IMR-90 (cell line): Measurements from ENCODE around the gene SP140L. TPM values are rescaled to one million over a fixed set of nuclear protein-coding genes. Genes with fewer than 3 reads are reported as not detected.
"Not testable (repeated sequence)": the region's sequence is repeated elsewhere in the genome, so short reads cannot be mapped to it uniquely, and the experiment has no call there.

Experiments used
- ATAC-seq: fragments of 200-7000 bp; cut with Tn5 transposase; 2 replicates; pipeline ENCODE4 v1.9.1; 2020; ENCODE audit warnings: low read depth, mild to moderate bottlenecking, moderate library complexity
- BruUV-seq: library from RNA; stranded (reverse); fragments of 400-500 nt; replicated peaks from 2 replicates; lab custom pipeline; 2021; lab: Mats Ljungman, UMichigan
- CTCF ChIA-PET: fragments of 300-600 bp; formaldehyde crosslinking; extraction: SDS; loops from one replicate; lab custom pipeline; 2021; ENCODE audit warnings: antibody characterized with exemption; lab: Yijun Ruan, JAX
- POLR2A ChIA-PET: fragments of 300-600 bp; sonication (Branson Sonifier 250); formaldehyde crosslinking; loops from one replicate; lab custom pipeline; 2022; ENCODE audit warnings: antibody characterized with exemption; ENCODE audit not compliant: unreplicated experiment; lab: Charles Lee
- DNase-seq: peaks from one replicate; pipeline ENCODE4 v3.0.0; 2013
- H2AFZ ChIP-seq: replicated peaks from 2 replicates; pipeline ENCODE3; 2013; ENCODE audit warnings: low read length, mild to moderate bottlenecking; ENCODE audit not compliant: poor library complexity
- H2AK5ac ChIP-seq: 2 replicates; pipeline ENCODE4 v1.6.1; 2013; ENCODE audit warnings: low read depth, low read length, inconsistent platforms
- H2AK9ac ChIP-seq: replicated peaks from 2 replicates; pipeline ENCODE3; 2013; ENCODE audit warnings: mild to moderate bottlenecking, low read depth, low read length, moderate library complexity; ENCODE audit not compliant: poor library complexity
- H2BK120ac ChIP-seq: 2 replicates; pipeline ENCODE4 v1.6.1; 2013; ENCODE audit warnings: low read depth, low read length, inconsistent platforms
- H2BK15ac ChIP-seq: 3 replicates; pipeline ENCODE4 v1.6.1; 2013; ENCODE audit warnings: low read depth, low read length, inconsistent platforms
- H2BK20ac ChIP-seq: 2 replicates; pipeline ENCODE4 v1.6.1; 2013; ENCODE audit warnings: low read depth, mild to moderate bottlenecking, inconsistent platforms, low read length, moderate library complexity
- H2BK5ac ChIP-seq: 2 replicates; pipeline ENCODE4 v1.6.1; 2013; ENCODE audit warnings: mild to moderate bottlenecking, low read depth, low read length, inconsistent platforms; ENCODE audit not compliant: poor library complexity, severe bottlenecking
- H3K14ac ChIP-seq: replicated peaks from 2 replicates; pipeline ENCODE4 v1.6.1; 2013; ENCODE audit warnings: low read depth, low read length, inconsistent platforms
- H3K18ac ChIP-seq: 2 replicates; pipeline ENCODE4 v1.6.1; 2013; ENCODE audit warnings: low read depth, low read length, control low read depth
- H3K23ac ChIP-seq: 2 replicates; pipeline ENCODE4 v1.6.1; 2013; ENCODE audit warnings: low read depth, low read length, inconsistent platforms
- H3K27ac ChIP-seq: 2 replicates; pipeline ENCODE4 v1.5.1; 2013; ENCODE audit warnings: mild to moderate bottlenecking, control low read depth, low read length; ENCODE audit not compliant: insufficient read depth
- H3K27me3 ChIP-seq: 2 replicates; pipeline ENCODE4 v1.6.1; 2013; ENCODE audit warnings: low read length; ENCODE audit not compliant: control insufficient read depth, insufficient read depth
- H3K36me3 ChIP-seq: 2 replicates; pipeline ENCODE4 v1.6.1; 2013; ENCODE audit warnings: low read length, mixed read lengths; ENCODE audit not compliant: control insufficient read depth, insufficient read depth
- H3K4ac ChIP-seq: 2 replicates; pipeline ENCODE4 v1.6.1; 2013; ENCODE audit warnings: low read depth, low read length, inconsistent platforms
- H3K4me1 ChIP-seq: 2 replicates; pipeline ENCODE4 v1.6.1; 2013; ENCODE audit warnings: low read length, mixed read lengths; ENCODE audit not compliant: control insufficient read depth, insufficient read depth
- H3K4me2 ChIP-seq: 2 replicates; pipeline ENCODE4 v1.6.1; 2013; ENCODE audit warnings: low read depth, mild to moderate bottlenecking, control low read depth, low read length, moderate library complexity
- H3K4me3 ChIP-seq: 2 replicates; pipeline ENCODE4 v1.5.1; 2013; ENCODE audit warnings: low read depth, mild to moderate bottlenecking, control low read depth, low read length, moderate library complexity; ENCODE audit not compliant: insufficient read depth
- H3K56ac ChIP-seq: 2 replicates; pipeline ENCODE4 v1.6.1; 2013; ENCODE audit warnings: low read length, inconsistent platforms; ENCODE audit not compliant: insufficient read depth; ENCODE audit errors: extremely low read depth
- H3K79me1 ChIP-seq, 2 experiments: 2 replicates each; pipeline ENCODE4 v1.6.1; 2013; ENCODE audit warnings: low read length in 2 of 2, inconsistent platforms in 1 of 2, low read depth in 1 of 2
- H3K9ac ChIP-seq: 2 replicates; pipeline ENCODE4 v1.6.1; 2013; ENCODE audit warnings: low read depth, low read length, control low read depth
- H3K9me1 ChIP-seq: 2 replicates; pipeline ENCODE4 v1.6.1; 2013; ENCODE audit warnings: low read length, inconsistent platforms; ENCODE audit not compliant: insufficient read depth
- H3K9me3 ChIP-seq: 2 replicates; pipeline ENCODE4 v1.6.1; 2013; ENCODE audit warnings: low read length; ENCODE audit not compliant: control insufficient read depth, insufficient read depth
- H4K20me1 ChIP-seq: 2 replicates; pipeline ENCODE4 v1.6.1; 2013; ENCODE audit warnings: low read length, inconsistent platforms; ENCODE audit not compliant: insufficient read depth
- H4K5ac ChIP-seq: 2 replicates; pipeline ENCODE4 v1.6.1; 2013; ENCODE audit warnings: mild to moderate bottlenecking, low read depth, low read length, control low read depth
- H4K8ac ChIP-seq, 2 experiments: 2 replicates each; pipeline ENCODE4 v1.6.1; 2013; ENCODE audit warnings: low read depth in 2 of 2, low read length in 2 of 2, control low read depth in 1 of 2, inconsistent platforms in 1 of 2
- H4K91ac ChIP-seq: 2 replicates; pipeline ENCODE4 v1.6.1; 2013; ENCODE audit warnings: low read depth, low read length, inconsistent platforms; ENCODE audit not compliant: insufficient read depth
- WGBS, 2 experiments: methylation state at CpG; one replicate each; pipeline versions ENCODE4 v1.1.5 to v1.1.7; 2013; ENCODE audit warnings: missing lambda C conversion rate in 2 of 2; ENCODE audit not compliant: insufficient read length in 1 of 2; ENCODE audit errors: extremely low coverage in 2 of 2; 5-methylcytosine and 5-hydroxymethylcytosine counted together
- dilution Hi-C: fragments of 300-500 bp; cut with HindIII; formaldehyde crosslinking; loops from one replicate; pipeline ENCODE4 v1.14.3; 2018; ENCODE audit warnings: low sequenced_read_pairs; ENCODE audit not compliant: unreplicated experiment
- in situ Hi-C: fragments of 300-500 bp; cut with MboI; formaldehyde crosslinking; loops from 3 replicates; pipeline ENCODE4 v1.14.3; 2019; ENCODE audit warnings: low sequenced_read_pairs, inconsistent platforms, mixed read lengths
- intact Hi-C: fragments of 100-400 bp; cut with micrococcal nuclease; formaldehyde crosslinking; loops from 2 replicates; pipeline ENCODE4 v1.10.0; 2022
- polyA plus RNA-seq, 3 experiments: library from polyadenylated mRNA; depleted of rRNA; stranded (reverse); fragments of >200 nt; gene quantifications; 2 replicates each; pipeline ENCODE4 v1.2.3, GENCODE V29; 2012; ENCODE audit warnings: low replicate concordance in 1 of 3
- total RNA-seq: library from RNA; depleted of rRNA; stranded (reverse); fragments of >200 nt; gene quantifications from 2 replicates; pipeline ENCODE4 v1.2.3, GENCODE V29; 2012

Gene SP140L
- total and polyA plus RNA-seq, 2 of the 4 experiments (the other 2 are of a cell fraction), result 5.4 to 11.2 TPM

DNA sequence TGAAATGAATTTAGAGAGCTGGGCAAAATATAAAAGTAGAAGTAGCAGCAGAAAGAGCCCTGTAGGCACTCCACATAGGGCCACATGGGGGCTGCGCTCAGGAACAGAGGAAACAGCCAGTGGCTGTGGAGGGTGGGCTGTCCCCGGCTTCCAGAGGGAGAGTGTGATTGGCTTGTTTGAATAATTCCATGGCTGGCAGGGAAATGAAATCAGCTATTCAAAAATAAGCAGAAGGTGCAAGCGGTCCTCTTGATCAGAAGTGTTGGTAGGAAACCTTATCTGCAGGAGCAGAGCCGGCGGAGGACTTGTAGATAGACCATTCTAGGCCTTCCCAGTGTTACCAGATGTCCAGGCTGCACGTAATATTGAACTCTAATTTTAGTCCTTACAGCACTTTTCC is 71.7 kb downstream of the SP140L start:
- H3K27ac ChIP-seq, H3K9ac ChIP-seq, H2AK9ac ChIP-seq, in situ Hi-C loops, H2AK5ac ChIP-seq, H4K20me1 ChIP-seq, intact Hi-C loops, H2BK5ac ChIP-seq, CTCF ChIA-PET, H4K8ac ChIP-seq, H4K5ac ChIP-seq, POLR2A ChIA-PET, H3K9me1 ChIP-seq, H3K79me1 ChIP-seq, H4K91ac ChIP-seq, H3K56ac ChIP-seq, H3K4me2 ChIP-seq, H3K14ac ChIP-seq, H3K18ac ChIP-seq, H3K27me3 ChIP-seq, H2BK15ac ChIP-seq, H3K9me3 ChIP-seq, H2BK120ac ChIP-seq, H3K4ac ChIP-seq, dilution Hi-C loops, DNase-seq, H3K23ac ChIP-seq, H3K4me1 ChIP-seq, H2BK20ac ChIP-seq, H2AFZ ChIP-seq, H3K4me3 ChIP-seq, ATAC-seq, BruUV-seq: not testable (repeated sequence)
- H3K36me3 ChIP-seq, result peaks cover 17% of the 10 kb centered on the region; the same call in 1 of the 2 replicates
- 92% methylated on average over 2 of the region's 6 CpGs; no CpG with 5 or more reads in 1 of the 2 experiments for WGBS, 2 experiments
